HepG2 (cell line): ENCODE measurements around the gene HSD11B1L. TPM values are rescaled to one million over a fixed set of nuclear protein-coding genes. Genes with fewer than 3 reads are reported as not detected.

Source experiments
- BRCA1 ChIP-seq: sonication (generic); formaldehyde crosslinking; IDR thresholded peaks from 2 replicates; pipeline ENCODE4 v1.4.0; 2020; ENCODE audit warnings: missing genetic modification reagents
- ELF1 ChIP-seq: sonication (generic); formaldehyde crosslinking; IDR thresholded peaks from 2 replicates; pipeline ENCODE4 v1.4.0; 2020; ENCODE audit warnings: missing genetic modification reagents
- FOXK1 ChIP-seq: sonication (generic); formaldehyde crosslinking; IDR thresholded peaks from 2 replicates; pipeline ENCODE4 v1.4.0; 2020; ENCODE audit warnings: low read depth, missing genetic modification reagents, borderline replicate concordance
- MATR3 ChIP-seq: sonication (generic); formaldehyde crosslinking; IDR thresholded peaks from 2 replicates; pipeline ENCODE4 v1.4.0; 2020; ENCODE audit warnings: missing genetic modification reagents
- PAF1 ChIP-seq: IDR thresholded peaks from 2 replicates; pipeline ENCODE4 v1.6.1; 2016; ENCODE audit warnings: missing genetic modification reagents, missing compliant biosample characterization
- RARA ChIP-seq: IDR thresholded peaks from 2 replicates; pipeline ENCODE4 v1.6.1; 2016; ENCODE audit warnings: missing genetic modification reagents, missing compliant biosample characterization
- SOX5 ChIP-seq: IDR thresholded peaks from 2 replicates; pipeline ENCODE4 v1.6.1; 2016; ENCODE audit warnings: borderline replicate concordance
- SRF ChIP-seq: IDR thresholded peaks from 2 replicates; pipeline ENCODE4 v1.6.1; 2011; ENCODE audit warnings: mild to moderate bottlenecking, low read depth, low read length, moderate library complexity
- SRY ChIP-seq: sonication (generic); formaldehyde crosslinking; IDR thresholded peaks from 2 replicates; pipeline ENCODE4 v1.8.0; 2022; ENCODE audit warnings: mild to moderate bottlenecking, missing genetic modification reagents
- YEATS4 ChIP-seq: sonication (generic); formaldehyde crosslinking; IDR thresholded peaks from 2 replicates; pipeline ENCODE4 v1.4.0; 2020; ENCODE audit warnings: missing genetic modification reagents, borderline replicate concordance
- ZNF180 ChIP-seq: sonication (generic); formaldehyde crosslinking; IDR thresholded peaks from 2 replicates; pipeline ENCODE4 v1.4.0; 2020; ENCODE audit warnings: low read depth, missing genetic modification reagents, borderline replicate concordance
- ZNF672 ChIP-seq: sonication (generic); formaldehyde crosslinking; IDR thresholded peaks from 2 replicates; pipeline ENCODE4 v1.8.1; 2022; ENCODE audit warnings: missing genetic modification reagents
- polyA plus RNA-seq, 8 experiments: library from polyadenylated mRNA; depleted of rRNA in 3 of 8; stranded (reverse) in 7 of 8; unstranded in 1 of 8; fragments of >200 nt; fragmentation: Illumina TruSeq in 4 of 8; extraction: Trizol in 4 of 8; gene quantifications; 2 replicates each; pipeline versions ENCODE4 v1.2.1 to v1.2.3, GENCODE V29; 2011 to 2016; ENCODE audit warnings: low read depth in 4 of 8, missing spikeins in 1 of 8, mixed read lengths in 1 of 8; ENCODE audit not compliant: insufficient read depth in 1 of 8
- total RNA-seq, 5 experiments: library from RNA; depleted of rRNA; stranded (reverse); fragments of >200 nt; fragmentation: Illumina TruSeq; extraction: Trizol; gene quantifications; 2 replicates each; pipeline ENCODE4 v1.2.3, GENCODE V29; 2016; ENCODE audit warnings: low read depth in 1 of 5
- TF ChIP-seq, protein P1 (sequence below): IDR thresholded peaks from 2 replicates; pipeline ENCODE4 v1.6.1; 2016; ENCODE audit warnings: low read depth
- TF ChIP-seq, protein P2 (sequence below): IDR thresholded peaks from 2 replicates; pipeline ENCODE4 v1.6.1; 2016; ENCODE audit warnings: missing biosample characterization, missing genetic modification reagents, low read depth
- TF ChIP-seq, protein P3 (sequence below): sonication (generic); formaldehyde crosslinking; IDR thresholded peaks from 2 replicates; pipeline ENCODE4 v1.4.0; 2020; ENCODE audit warnings: missing genetic modification reagents, borderline replicate concordance
- TF ChIP-seq, protein P4 (sequence below): sonication (generic); formaldehyde crosslinking; IDR thresholded peaks from 2 replicates; pipeline ENCODE4 v1.5.1; 2020; ENCODE audit warnings: missing genetic modification reagents, mild to moderate bottlenecking, borderline replicate concordance
- TF ChIP-seq, protein P5 (sequence below): sonication (generic); formaldehyde crosslinking; IDR thresholded peaks from 2 replicates; pipeline ENCODE4 v1.4.0; 2020; ENCODE audit warnings: missing genetic modification reagents, borderline replicate concordance

Gene HSD11B1L
- total and polyA plus RNA-seq, 2 of the 13 experiments (the other 11 are each of a cell fraction or from before 2014, with no cell fraction given), result 2.8 to 3.9 TPM

DNA sequence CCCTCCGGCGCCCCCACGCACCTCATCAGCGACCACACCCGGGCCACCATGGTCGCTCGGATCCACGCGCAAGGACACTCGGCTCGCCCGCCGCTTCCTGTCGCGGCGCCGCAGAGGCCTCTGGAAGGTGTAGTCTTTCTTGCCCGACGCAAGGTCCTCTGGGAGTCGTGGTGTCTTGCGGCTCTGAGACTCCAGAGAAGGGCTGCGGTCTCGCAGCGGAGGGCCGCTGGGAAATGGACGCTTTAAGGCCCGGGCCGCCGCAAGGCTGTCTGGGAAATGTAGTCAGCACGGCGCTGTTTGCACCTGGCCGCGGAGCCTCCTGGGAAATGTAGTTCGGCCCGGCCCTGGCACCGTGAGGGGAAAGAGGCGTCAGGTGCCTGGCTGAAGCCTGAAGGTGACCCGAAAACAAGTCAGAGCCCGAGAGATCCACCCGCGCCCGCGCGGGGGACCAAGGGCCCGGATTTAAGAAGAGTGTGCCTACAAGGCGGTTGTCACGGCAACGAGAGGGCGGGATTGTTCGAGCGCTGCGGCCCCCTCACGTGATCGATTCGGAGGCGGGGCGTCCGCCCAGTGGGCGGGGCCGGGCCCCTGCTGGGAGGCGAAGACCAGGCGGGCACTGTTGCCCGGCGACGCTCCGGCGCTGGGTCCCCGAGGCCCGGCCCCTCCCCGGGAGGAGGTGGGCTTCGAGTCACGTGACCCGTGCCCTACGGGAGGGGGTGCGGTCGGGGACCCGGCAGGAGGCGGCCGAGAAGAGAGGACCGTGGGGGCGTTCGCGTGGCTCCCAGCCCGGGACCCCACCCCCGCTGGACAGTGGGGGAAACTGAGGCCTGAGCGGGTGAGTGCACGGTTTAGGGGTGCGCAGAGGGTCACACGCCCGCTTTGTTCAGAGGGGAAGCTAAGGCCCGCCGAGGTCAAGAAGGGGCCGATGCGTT, at the start of gene HSD11B1L, which contains the start of gene MICOS13 (continued):
- TF ChIP-seq, protein P1, sequence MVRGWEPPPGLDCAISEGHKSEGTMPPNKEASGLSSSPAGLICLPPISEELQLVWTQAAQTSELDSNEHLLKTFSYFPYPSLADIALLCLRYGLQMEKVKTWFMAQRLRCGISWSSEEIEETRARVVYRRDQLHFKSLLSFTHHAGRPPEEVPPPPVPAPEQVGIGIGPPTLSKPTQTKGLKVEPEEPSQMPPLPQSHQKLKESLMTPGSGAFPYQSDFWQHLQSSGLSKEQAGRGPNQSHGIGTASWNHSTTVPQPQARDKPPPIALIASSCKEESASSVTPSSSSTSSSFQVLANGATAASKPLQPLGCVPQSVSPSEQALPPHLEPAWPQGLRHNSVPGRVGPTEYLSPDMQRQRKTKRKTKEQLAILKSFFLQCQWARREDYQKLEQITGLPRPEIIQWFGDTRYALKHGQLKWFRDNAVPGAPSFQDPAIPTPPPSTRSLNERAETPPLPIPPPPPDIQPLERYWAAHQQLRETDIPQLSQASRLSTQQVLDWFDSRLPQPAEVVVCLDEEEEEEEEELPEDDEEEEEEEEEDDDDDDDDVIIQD, result 0 out of 2 replicates have a peak, but pooled peaks have one; percentile 9
- TF ChIP-seq SRF, result peak; percentile 32; the same call in 1 of the 2 replicates
- TF ChIP-seq MATR3, result no peak
- no peak for TF ChIP-seq PAF1 (CRISPR knock-in tag)
- no peak for TF ChIP-seq SOX5
- no peak for TF ChIP-seq RARA
- no peak for TF ChIP-seq YEATS4 (CRISPR knock-in tag)
- TF ChIP-seq, protein P2, sequence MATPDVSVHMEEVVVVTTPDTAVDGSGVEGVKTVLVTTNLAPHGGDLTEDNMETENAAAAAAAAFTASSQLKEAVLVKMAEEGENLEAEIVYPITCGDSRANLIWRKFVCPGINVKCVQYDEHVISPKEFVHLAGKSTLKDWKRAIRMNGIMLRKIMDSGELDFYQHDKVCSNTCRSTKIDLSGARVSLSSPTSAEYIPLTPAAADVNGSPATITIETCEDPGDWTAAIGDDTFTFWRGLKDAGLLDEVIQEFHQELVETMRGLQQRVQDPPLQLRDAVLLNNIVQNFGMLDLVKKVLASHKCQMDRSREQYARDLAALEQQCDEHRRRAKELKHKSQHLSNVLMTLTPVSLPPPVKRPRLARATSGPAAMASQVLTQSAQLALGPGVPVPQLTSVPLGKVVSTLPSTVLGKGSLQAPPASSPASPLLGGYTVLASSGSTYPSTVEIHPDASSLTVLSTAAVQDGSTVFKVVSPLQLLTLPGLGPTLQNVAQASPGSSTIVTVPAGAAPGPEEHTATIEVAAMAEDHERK (CRISPR knock-in tag), result peak; percentile 81
- TF ChIP-seq BRCA1, result no peak
- peak; percentile 86 for TF ChIP-seq FOXK1 (CRISPR knock-in tag)
- TF ChIP-seq SRY, result no peak
- TF ChIP-seq, protein P3, sequence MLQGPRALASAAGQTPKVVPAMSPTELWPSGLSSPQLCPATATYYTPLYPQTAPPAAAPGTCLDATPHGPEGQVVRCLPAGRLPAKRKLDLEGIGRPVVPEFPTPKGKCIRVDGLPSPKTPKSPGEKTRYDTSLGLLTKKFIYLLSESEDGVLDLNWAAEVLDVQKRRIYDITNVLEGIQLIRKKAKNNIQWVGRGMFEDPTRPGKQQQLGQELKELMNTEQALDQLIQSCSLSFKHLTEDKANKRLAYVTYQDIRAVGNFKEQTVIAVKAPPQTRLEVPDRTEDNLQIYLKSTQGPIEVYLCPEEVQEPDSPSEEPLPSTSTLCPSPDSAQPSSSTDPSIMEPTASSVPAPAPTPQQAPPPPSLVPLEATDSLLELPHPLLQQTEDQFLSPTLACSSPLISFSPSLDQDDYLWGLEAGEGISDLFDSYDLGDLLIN, result no peak
- TF ChIP-seq, protein P4, sequence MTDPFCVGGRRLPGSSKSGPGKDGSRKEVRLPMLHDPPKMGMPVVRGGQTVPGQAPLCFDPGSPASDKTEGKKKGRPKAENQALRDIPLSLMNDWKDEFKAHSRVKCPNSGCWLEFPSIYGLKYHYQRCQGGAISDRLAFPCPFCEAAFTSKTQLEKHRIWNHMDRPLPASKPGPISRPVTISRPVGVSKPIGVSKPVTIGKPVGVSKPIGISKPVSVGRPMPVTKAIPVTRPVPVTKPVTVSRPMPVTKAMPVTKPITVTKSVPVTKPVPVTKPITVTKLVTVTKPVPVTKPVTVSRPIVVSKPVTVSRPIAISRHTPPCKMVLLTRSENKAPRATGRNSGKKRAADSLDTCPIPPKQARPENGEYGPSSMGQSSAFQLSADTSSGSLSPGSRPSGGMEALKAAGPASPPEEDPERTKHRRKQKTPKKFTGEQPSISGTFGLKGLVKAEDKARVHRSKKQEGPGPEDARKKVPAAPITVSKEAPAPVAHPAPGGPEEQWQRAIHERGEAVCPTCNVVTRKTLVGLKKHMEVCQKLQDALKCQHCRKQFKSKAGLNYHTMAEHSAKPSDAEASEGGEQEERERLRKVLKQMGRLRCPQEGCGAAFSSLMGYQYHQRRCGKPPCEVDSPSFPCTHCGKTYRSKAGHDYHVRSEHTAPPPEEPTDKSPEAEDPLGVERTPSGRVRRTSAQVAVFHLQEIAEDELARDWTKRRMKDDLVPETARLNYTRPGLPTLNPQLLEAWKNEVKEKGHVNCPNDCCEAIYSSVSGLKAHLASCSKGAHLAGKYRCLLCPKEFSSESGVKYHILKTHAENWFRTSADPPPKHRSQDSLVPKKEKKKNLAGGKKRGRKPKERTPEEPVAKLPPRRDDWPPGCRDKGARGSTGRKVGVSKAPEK, result no peak
- TF ChIP-seq ZNF180 (CRISPR knock-in tag), result no peak
- TF ChIP-seq, protein P5, sequence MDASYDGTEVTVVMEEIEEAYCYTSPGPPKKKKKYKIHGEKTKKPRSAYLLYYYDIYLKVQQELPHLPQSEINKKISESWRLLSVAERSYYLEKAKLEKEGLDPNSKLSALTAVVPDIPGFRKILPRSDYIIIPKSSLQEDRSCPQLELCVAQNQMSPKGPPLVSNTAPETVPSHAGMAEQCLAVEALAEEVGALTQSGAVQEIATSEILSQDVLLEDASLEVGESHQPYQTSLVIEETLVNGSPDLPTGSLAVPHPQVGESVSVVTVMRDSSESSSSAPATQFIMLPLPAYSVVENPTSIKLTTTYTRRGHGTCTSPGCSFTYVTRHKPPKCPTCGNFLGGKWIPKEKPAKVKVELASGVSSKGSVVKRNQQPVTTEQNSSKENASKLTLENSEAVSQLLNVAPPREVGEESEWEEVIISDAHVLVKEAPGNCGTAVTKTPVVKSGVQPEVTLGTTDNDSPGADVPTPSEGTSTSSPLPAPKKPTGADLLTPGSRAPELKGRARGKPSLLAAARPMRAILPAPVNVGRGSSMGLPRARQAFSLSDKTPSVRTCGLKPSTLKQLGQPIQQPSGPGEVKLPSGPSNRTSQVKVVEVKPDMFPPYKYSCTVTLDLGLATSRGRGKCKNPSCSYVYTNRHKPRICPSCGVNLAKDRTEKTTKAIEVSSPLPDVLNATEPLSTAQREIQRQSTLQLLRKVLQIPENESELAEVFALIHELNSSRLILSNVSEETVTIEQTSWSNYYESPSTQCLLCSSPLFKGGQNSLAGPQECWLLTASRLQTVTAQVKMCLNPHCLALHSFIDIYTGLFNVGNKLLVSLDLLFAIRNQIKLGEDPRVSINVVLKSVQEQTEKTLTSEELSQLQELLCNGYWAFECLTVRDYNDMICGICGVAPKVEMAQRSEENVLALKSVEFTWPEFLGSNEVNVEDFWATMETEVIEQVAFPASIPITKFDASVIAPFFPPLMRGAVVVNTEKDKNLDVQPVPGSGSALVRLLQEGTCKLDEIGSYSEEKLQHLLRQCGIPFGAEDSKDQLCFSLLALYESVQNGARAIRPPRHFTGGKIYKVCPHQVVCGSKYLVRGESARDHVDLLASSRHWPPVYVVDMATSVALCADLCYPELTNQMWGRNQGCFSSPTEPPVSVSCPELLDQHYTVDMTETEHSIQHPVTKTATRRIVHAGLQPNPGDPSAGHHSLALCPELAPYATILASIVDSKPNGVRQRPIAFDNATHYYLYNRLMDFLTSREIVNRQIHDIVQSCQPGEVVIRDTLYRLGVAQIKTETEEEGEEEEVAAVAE, result 0 out of 2 replicates have a peak, but pooled peaks have one; percentile 26
- no peak for TF ChIP-seq ZNF672
- peak; percentile 97 for TF ChIP-seq ELF1 (CRISPR knock-in tag)
